ENCODE results near the gene TPM1.

TPM1 gene

DNA sequence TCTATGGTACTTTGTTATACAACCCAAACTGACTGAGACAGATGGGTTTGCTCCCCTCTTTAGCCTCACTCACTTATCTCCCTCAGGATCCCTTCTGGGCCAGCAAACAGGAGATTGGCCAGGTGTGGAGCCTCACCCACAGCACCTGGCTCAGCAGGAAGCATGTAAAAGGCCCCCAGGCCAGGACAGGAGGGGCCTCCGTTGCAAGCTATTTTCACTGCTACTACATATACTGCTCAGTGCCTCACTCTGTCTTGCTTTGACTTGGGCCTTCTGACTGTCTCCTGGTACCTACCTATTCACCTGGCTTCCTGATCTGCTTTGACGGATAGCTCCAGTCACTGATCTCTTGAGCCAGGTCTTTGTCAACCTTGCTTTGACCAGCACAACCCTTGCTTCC, 20.4 kb upstream of the TPM1 start:
- WGBS, 2 donors (ENCODE audit: extremely low coverage in 2 of 2, insufficient read length in 2 of 2, insufficient replicate concordance in 1 of 2) = no CpG with 5 or more reads among the region's 2 CpGs
- peak overlapping the region; percentile 8 for H3K18ac ChIP-seq (ENCODE audit: low read length)
- no peak overlapping the region for H3K9ac ChIP-seq (ENCODE audit: low read depth, low read length, poor library complexity)
- H3K27ac ChIP-seq (replicated peaks; ENCODE audit: low read length) = no peak overlapping the region
- H2BK120ac ChIP-seq (ENCODE audit: low read depth, low read length) = no peak overlapping the region
- H4K8ac ChIP-seq (ENCODE audit: low read depth, low read length) = no peak overlapping the region
- H3K27me3 ChIP-seq (ENCODE audit: control insufficient read depth in 3 of 3, insufficient read depth in 3 of 3, low read depth in 1 of 3, low read length in 3 of 3) = peaks cover 0 to 30% (median 0%) of the 10 kb centered on the region in 3 experiments
- H3K36me3 ChIP-seq (replicated peaks in 1 of 2; ENCODE audit: control insufficient read depth in 2 of 2, insufficient read depth in 2 of 2, low read length in 2 of 2) = no peaks in the 10 kb centered on the region
- H2BK15ac ChIP-seq (ENCODE audit: low read length) = peak overlapping the region; percentile 13
- H3K14ac ChIP-seq (ENCODE audit: low read length) = no peak overlapping the region
- H3K4ac ChIP-seq (ENCODE audit: low read length) = no peak overlapping the region
- H2AFZ ChIP-seq (ENCODE audit: low read length) = no peak overlapping the region
- H3K79me1 ChIP-seq (ENCODE audit: low read depth, low read length) = no peaks in the 10 kb centered on the region
- H2BK5ac ChIP-seq (ENCODE audit: low read length) = no peak overlapping the region
- H3K4me3 ChIP-seq (ENCODE audit: low read length in 2 of 2) = no peak overlapping the region
- no peak overlapping the region for H3K23ac ChIP-seq (ENCODE audit: low read depth, low read length, poor library complexity)
- no peak overlapping the region for H4K91ac ChIP-seq (ENCODE audit: low read depth, low read length, poor library complexity)
- peak overlapping the region; percentile 14 for H2AK5ac ChIP-seq (ENCODE audit: low read depth, low read length)
- H3K4me1 ChIP-seq (ENCODE audit: control insufficient read depth in 2 of 2, insufficient read depth in 1 of 2, low read depth in 1 of 2, low read length in 2 of 2) = peaks cover 0 to 6% of the 10 kb centered on the region in 2 donors
- no peaks in the 10 kb centered on the region for H3K9me3 ChIP-seq (replicated peaks in 1 of 2; ENCODE audit: control insufficient read depth in 2 of 2, insufficient read depth in 1 of 2, low read depth in 1 of 2, low read length in 2 of 2)
- H2BK12ac ChIP-seq (ENCODE audit: low read length) = no peak overlapping the region
- no peak overlapping the region for H3K4me2 ChIP-seq (ENCODE audit: insufficient read depth, low read length, poor library complexity, severe bottlenecking)
- no peak for DNase-seq (ENCODE audit: low spot score)

DNA sequence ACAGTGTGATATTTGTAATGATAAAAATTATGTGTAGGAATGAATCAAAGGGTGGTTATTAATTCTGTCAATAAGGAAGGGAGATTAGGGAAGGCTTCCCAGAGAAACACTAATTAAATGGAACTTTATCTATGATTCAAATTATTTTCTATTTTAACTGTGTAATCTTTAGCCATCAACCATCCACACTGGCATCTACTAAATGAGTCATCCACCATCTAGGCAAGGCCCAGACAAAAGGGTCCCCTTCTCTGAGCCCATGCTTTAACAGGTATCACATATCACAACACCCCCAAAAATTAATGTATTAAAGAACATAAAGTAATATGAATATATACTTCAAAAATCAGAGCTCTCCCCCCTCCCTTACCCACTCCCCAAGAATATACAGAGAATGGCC, 19.9 kb upstream of the TPM1 start:
- no peak for DNase-seq (ENCODE audit: low spot score)
- Histone ChIP-seq H2BK12ac (ENCODE audit: low read length) (no peak overlapping the region), H4K91ac (ENCODE audit: low read depth, low read length, poor library complexity) (no peak overlapping the region), H3K14ac (ENCODE audit: low read length) (no peak overlapping the region), H3K27me3 (ENCODE audit: control insufficient read depth in 3 of 3, insufficient read depth in 3 of 3, low read depth in 1 of 3, low read length in 3 of 3) (peaks cover 0 to 33% (median 0%) of the 10 kb centered on the region in 3 experiments), H3K9me3 (replicated peaks in 1 of 2; ENCODE audit: control insufficient read depth in 2 of 2, insufficient read depth in 1 of 2, low read depth in 1 of 2, low read length in 2 of 2) (no peaks in the 10 kb centered on the region), H2BK120ac (ENCODE audit: low read depth, low read length) (no peak overlapping the region), H2BK15ac (ENCODE audit: low read length) (no peak overlapping the region), H3K23ac (ENCODE audit: low read depth, low read length, poor library complexity) (no peak overlapping the region), H3K27ac (replicated peaks; ENCODE audit: low read length) (no peak overlapping the region), H3K4me3 (ENCODE audit: low read length in 2 of 2) (no peak overlapping the region), H3K9ac (ENCODE audit: low read depth, low read length, poor library complexity) (no peak overlapping the region), H3K18ac (ENCODE audit: low read length) (no peak overlapping the region), H4K8ac (ENCODE audit: low read depth, low read length) (no peak overlapping the region), H3K4ac (ENCODE audit: low read length) (no peak overlapping the region), H3K4me2 (ENCODE audit: insufficient read depth, low read length, poor library complexity, severe bottlenecking) (no peak overlapping the region), H3K4me1 (ENCODE audit: control insufficient read depth in 2 of 2, insufficient read depth in 1 of 2, low read depth in 1 of 2, low read length in 2 of 2) (peaks cover 0 to 6% of the 10 kb centered on the region in 2 donors), H2AK5ac (ENCODE audit: low read depth, low read length) (no peak overlapping the region), H2BK5ac (ENCODE audit: low read length) (no peak overlapping the region), H3K79me1 (ENCODE audit: low read depth, low read length) (no peaks in the 10 kb centered on the region), H3K36me3 (replicated peaks in 1 of 2; ENCODE audit: control insufficient read depth in 2 of 2, insufficient read depth in 2 of 2, low read length in 2 of 2) (no peaks in the 10 kb centered on the region), H2AFZ (ENCODE audit: low read length) (no peak overlapping the region)

GRCh38 chr15:63023351-63023945, 19.1 kb upstream of the TPM1 start:
- DNase-seq (ENCODE audit: low spot score) = no peak
- H2BK120ac ChIP-seq (ENCODE audit: low read depth, low read length) = no peak overlapping the region
- H3K18ac ChIP-seq (ENCODE audit: low read length) = no peak overlapping the region
- no peak overlapping the region for H3K9ac ChIP-seq (ENCODE audit: low read depth, low read length, poor library complexity)
- WGBS, 2 donors (ENCODE audit: extremely low coverage in 2 of 2, insufficient read length in 2 of 2, insufficient replicate concordance in 1 of 2) = no CpG with 5 or more reads among the region's 3 CpGs
- H2BK15ac ChIP-seq (ENCODE audit: low read length) = no peak overlapping the region
- no peak overlapping the region for H3K4ac ChIP-seq (ENCODE audit: low read length)
- H2BK5ac ChIP-seq (ENCODE audit: low read length) = no peak overlapping the region
- no peaks in the 10 kb centered on the region for H3K36me3 ChIP-seq (replicated peaks in 1 of 2; ENCODE audit: control insufficient read depth in 2 of 2, insufficient read depth in 2 of 2, low read length in 2 of 2)
- no peaks in the 10 kb centered on the region for H3K9me3 ChIP-seq (replicated peaks in 1 of 2; ENCODE audit: control insufficient read depth in 2 of 2, insufficient read depth in 1 of 2, low read depth in 1 of 2, low read length in 2 of 2)
- no peaks in the 10 kb centered on the region for H3K79me1 ChIP-seq (ENCODE audit: low read depth, low read length)
- H2AFZ ChIP-seq (ENCODE audit: low read length) = no peak overlapping the region
- H3K4me2 ChIP-seq (ENCODE audit: insufficient read depth, low read length, poor library complexity, severe bottlenecking) = no peak overlapping the region
- peaks cover 0 to 35% (median 0%) of the 10 kb centered on the region in 3 experiments for H3K27me3 ChIP-seq (ENCODE audit: control insufficient read depth in 3 of 3, insufficient read depth in 3 of 3, low read depth in 1 of 3, low read length in 3 of 3)
- no peak overlapping the region for H2AK5ac ChIP-seq (ENCODE audit: low read depth, low read length)
- no peak overlapping the region for H3K4me3 ChIP-seq (ENCODE audit: low read length in 2 of 2)
- peaks cover 0 to 9% of the 10 kb centered on the region in 2 donors for H3K4me1 ChIP-seq (ENCODE audit: control insufficient read depth in 2 of 2, insufficient read depth in 1 of 2, low read depth in 1 of 2, low read length in 2 of 2)
- no peak overlapping the region for H3K23ac ChIP-seq (ENCODE audit: low read depth, low read length, poor library complexity)
- no peak overlapping the region for H4K8ac ChIP-seq (ENCODE audit: low read depth, low read length)
- H3K14ac ChIP-seq (ENCODE audit: low read length) = no peak overlapping the region
- no peak overlapping the region for H2BK12ac ChIP-seq (ENCODE audit: low read length)
- no peak overlapping the region for H4K91ac ChIP-seq (ENCODE audit: low read depth, low read length, poor library complexity)
- H3K27ac ChIP-seq (replicated peaks; ENCODE audit: low read length) = no peak overlapping the region

DNA sequence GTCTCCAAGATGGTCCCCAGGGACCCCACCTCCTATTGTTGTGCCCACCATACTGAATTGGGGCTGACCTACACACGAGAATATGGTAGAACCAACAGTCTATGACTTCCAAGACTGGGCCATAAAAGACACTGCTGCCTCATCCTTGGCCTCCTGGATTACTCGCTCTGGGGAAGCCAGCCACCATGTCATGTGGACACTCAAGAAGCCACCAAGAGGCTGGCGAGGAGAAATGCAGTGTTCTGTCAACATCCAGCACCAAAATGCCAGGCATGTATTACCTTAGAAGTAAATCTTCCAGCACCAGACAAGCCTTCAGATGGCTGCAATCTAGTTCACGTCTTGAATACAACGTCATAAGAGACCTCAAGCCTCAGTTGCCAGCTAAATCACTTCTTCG, 17.1 kb upstream of the TPM1 start:
- H2BK5ac ChIP-seq (ENCODE audit: low read length) = no peak overlapping the region
- H3K27ac ChIP-seq (replicated peaks; ENCODE audit: low read length) = no peak overlapping the region
- H2AK5ac ChIP-seq (ENCODE audit: low read depth, low read length) = no peak overlapping the region
- H4K8ac ChIP-seq (ENCODE audit: low read depth, low read length) = no peak overlapping the region
- H3K36me3 ChIP-seq (replicated peaks in 1 of 2; ENCODE audit: control insufficient read depth in 2 of 2, insufficient read depth in 2 of 2, low read length in 2 of 2) = no peaks in the 10 kb centered on the region
- H2BK12ac ChIP-seq (ENCODE audit: low read length) = no peak overlapping the region
- no peak overlapping the region for H4K91ac ChIP-seq (ENCODE audit: low read depth, low read length, poor library complexity)
- H3K79me1 ChIP-seq (ENCODE audit: low read depth, low read length) = no peaks in the 10 kb centered on the region
- no peaks in the 10 kb centered on the region for H3K9me3 ChIP-seq (replicated peaks in 1 of 2; ENCODE audit: control insufficient read depth in 2 of 2, insufficient read depth in 1 of 2, low read depth in 1 of 2, low read length in 2 of 2)
- H2BK120ac ChIP-seq (ENCODE audit: low read depth, low read length) = no peak overlapping the region
- no peak overlapping the region for H3K9ac ChIP-seq (ENCODE audit: low read depth, low read length, poor library complexity)
- peaks cover 3 to 14% of the 10 kb centered on the region in 2 donors for H3K4me1 ChIP-seq (ENCODE audit: control insufficient read depth in 2 of 2, insufficient read depth in 1 of 2, low read depth in 1 of 2, low read length in 2 of 2)
- no peak for DNase-seq (ENCODE audit: low spot score)
- WGBS, 2 donors (ENCODE audit: extremely low coverage in 2 of 2, insufficient read length in 2 of 2, insufficient replicate concordance in 1 of 2) = no CpG with 5 or more reads among the region's 6 CpGs
- H2BK15ac ChIP-seq (ENCODE audit: low read length) = no peak overlapping the region
- H3K18ac ChIP-seq (ENCODE audit: low read length) = no peak overlapping the region
- H3K4me3 ChIP-seq (ENCODE audit: low read length in 2 of 2) = no peak overlapping the region
- H3K4me2 ChIP-seq (ENCODE audit: insufficient read depth, low read length, poor library complexity, severe bottlenecking) = no peak overlapping the region
- H3K4ac ChIP-seq (ENCODE audit: low read length) = no peak overlapping the region
- H3K27me3 ChIP-seq (ENCODE audit: control insufficient read depth in 3 of 3, insufficient read depth in 3 of 3, low read depth in 1 of 3, low read length in 3 of 3) = peaks cover 0 to 24% (median 0%) of the 10 kb centered on the region in 3 experiments
- no peak overlapping the region for H2AFZ ChIP-seq (ENCODE audit: low read length)
- H3K23ac ChIP-seq (ENCODE audit: low read depth, low read length, poor library complexity) = no peak overlapping the region
- H3K14ac ChIP-seq (ENCODE audit: low read length) = no peak overlapping the region

Measured in neuronal stem cell (in vitro differentiated cells).